Activated CD4-positive, CD25-positive, alpha-beta regulatory T cell (primary cell): ENCODE data around the gene MRPL55.

Source experiments
- DNase-seq, 4 experiments: peaks; one replicate each; lab custom pipeline; 2025; lab: John Stamatoyannopoulos, UW

MRPL55 gene

DNA sequence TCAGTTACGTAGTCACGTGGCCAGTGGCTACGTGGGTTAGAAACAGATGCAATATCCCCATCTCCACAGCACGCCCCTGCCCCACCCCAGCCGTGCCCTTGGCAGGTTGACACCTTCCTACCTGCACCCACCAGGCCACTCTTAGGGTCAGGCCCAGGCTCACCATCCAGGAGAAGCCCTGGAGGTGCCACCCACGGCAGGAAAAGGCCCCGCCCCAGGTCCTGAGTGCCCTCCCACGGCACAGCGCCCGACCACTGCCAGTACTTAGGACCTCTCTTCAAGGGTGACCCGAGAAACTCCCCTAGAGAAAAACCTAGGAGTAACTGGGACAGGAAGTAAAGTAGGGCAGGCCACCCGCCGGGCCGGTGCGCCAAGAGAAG lies 7.5 kb downstream of the MRPL55 start:
- DNase-seq: no peak

DNA sequence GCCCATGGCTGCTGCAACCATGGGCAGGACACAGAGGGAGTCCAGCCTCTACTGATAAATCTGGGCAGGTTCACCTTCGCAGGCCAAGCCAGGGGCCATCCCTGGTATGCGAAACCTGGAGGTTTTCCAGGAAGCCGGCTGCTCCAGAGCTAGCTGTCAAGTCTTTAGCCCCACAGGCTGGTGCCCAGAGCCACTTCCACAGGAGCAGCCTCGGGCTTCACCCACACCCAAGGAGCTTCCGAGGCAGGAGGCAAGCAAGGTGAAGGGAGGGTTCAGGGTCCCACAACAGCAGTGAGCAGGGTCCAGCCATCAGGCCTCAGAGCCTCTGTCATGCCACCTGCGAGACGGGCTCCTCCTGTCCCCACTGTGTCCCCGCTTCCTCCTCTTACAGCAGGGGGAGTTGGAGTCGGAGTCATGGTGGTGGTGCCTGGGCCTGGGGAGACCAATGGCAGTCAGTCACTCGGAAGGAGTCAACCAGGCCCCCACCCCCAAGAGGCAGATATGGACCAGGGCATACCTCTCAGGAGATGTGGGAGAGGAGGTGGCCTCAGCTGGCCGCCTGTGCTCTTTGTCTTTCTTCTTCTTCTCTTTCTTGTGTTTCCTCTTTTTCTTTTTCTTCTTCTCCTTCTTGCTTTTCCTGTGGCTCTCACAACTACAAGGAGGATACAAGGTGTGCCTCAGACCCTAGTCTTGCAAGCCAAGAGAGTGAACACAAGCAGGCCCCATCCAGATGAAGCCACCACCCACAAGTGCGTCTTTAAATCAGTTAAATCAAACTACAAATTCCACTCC lies 8.1 kb downstream of the MRPL55 start:
- DNase-seq: no peak

DNA sequence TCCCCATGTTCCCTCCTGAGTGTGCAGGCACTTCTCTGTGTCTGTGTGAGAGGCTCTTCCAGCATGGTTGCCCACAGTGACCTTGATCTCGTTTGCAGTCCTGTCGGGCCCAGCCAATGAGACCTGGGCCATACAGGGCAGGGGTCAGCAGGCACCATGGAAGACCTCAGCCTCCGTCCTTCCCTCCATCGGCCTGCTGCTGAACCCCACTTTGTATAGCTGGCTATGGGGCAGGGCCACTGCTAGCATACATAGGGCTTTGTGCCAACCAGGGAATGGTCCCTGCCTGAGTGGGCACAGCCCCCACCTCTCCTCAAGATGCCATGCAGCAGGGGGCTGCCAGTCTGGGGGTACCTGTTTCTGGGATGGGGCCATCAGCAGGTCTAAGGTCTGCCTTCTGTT lies 9.8 kb downstream of the MRPL55 start:
- no peak for DNase-seq

DNA sequence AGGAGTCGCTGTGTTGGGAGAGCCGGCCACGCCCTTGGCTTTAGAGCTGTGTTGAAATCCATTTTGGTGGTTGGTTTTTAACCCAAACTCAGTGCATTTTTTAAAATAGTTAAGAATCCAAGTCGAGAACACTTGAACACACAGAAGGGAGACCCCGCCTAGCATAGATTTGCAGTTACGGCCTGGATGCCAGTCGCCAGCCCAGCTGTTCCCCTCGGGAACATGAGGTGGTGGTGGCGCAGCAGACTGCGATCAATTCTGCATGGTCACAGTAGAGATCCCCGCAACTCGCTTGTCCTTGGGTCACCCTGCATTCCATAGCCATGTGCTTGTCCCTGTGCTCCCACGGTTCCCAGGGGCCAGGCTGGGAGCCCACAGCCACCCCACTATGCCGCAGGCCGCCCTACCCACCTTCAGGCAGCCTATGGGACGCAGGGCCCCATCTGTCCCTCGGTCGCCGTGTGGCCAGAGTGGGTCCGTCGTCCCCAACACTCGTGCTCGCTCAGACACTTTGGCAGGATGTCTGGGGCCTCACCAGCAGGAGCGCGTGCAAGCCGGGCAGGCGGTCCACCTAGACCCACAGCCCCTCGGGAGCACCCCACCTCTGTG lies 10.7 kb downstream of the MRPL55 start:
- no peak for DNase-seq

DNA sequence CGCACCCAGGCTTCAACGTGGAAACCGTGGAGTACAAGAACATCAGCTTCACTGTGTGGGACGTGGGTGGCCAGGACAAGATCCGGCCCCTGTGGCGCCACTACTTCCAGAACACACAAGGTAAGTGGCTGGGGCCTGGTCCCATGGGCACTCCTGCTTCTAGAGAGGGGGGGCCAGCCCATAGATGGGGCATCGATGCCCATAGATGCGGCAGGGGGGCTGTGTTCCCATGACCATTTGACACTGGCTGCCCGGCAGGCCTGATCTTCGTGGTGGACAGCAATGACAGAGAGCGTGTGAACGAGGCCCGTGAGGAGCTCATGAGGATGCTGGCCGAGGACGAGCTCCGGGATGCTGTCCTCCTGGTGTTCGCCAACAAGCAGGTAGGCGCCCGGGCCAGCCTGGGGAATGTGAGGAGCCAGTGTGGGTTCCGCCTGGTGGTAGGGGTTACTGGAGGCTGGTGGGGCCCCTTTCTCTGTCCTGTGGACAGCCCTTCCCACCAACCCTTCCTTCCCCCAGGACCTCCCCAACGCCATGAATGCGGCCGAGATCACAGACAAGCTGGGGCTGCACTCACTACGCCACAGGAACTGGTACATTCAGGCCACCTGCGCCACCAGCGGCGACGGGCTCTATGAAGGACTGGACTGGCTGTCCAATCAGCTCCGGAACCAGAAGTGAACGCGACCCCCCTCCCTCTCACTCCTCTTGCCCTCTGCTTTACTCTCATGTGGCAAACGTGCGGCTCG lies 11.6 kb downstream of the MRPL55 start:
- no peak for DNase-seq

DNA sequence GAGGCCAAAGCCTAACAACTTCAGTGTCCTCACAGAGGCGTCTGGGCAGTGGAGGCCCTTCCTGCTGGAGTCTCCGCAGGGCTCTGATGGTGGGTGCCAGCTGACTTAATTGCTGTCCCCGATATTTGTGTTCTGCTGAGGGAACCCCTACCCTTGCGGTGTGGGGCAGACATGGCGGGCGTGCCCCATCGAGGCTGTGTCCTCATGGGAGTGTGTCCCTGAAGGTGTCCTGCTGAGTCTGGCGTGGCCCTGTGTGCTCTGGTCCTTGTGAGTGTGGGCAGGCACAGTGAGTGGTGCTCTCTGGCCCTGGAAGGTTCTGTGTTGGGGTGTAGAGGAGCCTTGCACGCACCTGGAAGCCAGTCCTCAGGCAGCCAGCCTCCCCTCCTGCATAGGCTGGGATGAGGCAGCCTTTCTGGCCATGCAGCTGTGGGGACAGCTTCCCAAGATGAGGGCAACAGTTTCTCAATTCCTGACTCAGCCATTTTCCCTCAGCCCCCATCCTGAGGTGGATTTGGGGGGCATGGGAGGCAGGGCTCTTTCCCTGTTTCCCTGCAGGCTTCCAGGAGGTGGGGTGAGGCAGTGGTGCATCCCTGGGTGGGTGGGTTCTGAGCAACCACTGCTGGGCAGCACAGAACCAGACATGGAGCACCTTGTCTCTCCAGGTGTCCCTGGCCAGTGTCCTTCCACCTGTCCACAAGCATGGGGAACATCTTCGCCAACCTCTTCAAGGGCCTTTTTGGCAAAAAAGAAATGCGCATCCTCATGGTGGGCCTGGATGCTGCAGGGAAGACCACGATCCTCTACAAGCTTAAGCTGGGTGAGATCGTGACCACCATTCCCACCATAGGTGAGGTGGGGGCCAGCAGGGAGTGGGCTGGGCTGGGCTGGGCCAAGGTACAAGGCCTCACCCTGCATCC lies 12.4 kb downstream of the MRPL55 start:
- no peak for DNase-seq

DNA sequence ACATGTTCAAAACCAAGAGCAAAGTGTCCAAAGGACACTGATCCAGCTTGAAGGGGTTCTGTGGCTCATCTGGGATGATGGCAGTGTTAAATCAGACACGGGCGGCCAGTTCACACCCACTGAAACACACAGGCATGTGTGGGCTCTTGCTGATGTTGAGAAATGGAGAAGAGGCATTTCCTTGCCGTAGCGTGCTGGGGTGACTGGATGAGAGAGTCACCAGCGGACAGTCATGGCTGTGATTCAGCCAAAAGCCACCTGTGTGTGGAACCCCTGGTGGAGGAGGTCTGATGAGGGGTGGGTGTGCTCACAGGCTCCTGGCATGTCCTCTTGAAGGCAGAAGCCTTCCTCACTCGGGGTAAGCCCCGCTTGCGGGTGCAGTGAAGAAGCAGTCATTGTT lies 13.2 kb downstream of the MRPL55 start:
- DNase-seq: no peak

DNA sequence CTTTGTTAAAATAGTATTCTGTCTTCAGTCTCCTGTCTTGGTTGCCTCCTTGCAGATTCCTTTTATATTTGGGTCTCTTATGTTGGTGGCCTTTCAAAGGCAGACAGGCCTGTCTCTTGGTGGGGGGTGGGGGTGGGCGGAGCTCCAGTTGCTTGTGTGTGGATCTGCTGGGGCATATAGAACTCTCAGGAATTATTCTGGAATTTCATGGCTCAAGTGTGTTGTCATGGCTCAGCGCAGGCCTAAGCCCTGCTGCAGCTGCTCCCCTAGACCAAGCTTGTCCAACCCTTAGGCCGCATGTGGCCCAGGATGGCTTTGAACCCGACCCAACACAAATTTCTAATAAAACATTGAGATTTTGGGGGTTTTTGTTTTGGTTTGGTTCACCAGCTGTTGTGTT lies 13.9 kb downstream of the MRPL55 start:
- no peak for DNase-seq

DNA sequence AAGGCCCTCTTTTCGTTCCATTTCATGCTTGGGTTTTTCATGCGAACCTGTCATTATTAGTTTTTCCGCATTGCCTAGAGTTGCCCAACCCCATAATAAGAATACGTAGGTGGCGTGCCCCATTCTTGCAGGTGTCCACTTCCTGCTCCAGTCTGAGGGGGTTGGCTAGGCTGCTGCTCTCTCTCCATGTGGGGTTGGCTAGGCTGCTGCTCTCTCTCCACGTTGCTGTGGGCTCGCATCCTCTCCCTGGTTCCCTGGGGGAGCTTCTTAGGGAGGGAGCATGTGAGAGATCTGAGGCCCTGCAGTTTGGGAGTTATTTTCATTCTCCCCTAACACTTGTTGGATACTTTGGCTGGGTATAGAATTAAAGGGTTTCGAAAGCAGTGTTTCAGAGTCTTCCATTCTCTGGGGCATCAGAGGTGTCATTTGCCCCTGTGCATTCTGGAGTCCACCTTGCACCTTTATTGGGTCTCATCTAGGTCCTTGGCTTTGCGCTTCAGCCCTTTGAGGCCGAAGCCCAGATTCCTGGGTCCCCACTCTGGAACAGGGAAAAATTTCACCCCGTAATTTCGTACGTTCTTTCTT lies 14.6 kb downstream of the MRPL55 start:
- no peak for DNase-seq

DNA sequence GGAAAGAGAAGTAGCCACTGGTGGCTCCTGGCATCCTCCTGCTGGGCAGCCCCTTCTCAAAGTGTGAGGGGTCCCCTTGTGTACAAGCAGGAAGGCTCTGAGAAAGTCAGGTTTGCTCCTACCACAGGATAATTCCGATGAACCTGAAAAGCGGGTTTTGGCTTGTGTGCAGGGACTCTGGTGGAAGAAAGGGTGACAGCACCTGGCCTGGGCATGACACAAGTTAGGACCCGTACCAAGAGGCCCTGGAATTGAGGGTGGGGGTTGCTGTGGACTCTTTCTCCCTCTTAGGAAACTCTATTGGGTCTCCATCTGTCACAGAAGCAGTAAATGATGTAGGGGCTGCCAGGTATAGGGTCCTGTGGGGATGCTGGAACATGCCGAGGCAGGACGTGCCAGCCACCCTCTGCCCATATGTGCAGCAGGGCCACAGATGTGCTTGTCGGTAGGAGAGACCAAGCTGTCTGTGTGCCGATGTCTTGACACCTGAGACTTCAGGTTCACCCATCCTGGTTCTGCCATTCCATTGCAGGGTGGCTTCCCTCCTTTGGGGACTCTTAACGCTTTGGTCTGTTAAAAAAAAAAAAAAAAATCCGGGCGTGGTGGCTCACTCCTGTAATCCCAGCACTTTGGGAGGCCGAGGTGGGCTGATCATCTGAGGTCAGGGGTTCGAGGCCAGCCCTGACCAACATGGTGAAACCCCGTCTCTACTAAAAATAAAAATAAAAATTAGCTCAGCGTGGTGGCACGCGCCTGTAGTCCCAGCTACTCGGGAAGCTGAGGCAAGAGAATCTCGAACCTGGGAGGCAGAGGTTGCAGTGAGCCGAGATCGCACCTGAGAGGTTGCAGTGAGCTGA lies 15.8 kb downstream of the MRPL55 start:
- DNase-seq: no peak

DNA sequence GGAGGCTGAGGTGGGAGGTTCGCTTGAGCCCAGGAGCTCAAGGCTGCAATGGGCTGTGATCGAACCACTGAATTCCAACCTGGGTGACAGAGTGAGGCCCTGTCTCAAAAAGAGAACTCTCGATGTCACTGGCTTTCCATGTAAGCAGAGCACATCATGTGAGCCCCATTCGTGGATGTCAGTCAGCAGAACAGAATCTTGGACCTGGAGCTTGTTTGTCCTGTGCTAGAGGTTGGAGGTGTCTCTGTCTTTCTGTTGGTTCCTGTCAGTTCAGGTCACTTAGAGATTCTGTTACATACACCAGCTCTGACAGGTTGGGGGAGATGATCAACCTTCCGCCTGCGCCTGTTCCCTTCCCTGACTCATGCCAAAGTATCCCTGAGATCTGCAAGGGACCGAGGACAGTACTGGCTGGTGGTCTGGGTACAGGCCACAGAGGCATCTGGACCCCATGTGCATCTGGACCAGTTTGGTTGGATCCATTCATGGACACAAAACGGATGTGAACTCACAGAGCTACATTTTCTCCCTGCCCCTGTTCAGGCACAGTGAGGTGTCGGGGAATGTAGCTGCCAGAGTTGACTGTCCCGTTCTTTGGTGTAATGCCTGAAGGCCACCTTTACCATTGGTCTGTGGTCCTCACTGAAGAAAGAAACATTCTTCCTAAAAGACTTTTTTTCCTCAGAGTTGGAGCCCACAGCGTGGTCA lies 16.6 kb downstream of the MRPL55 start:
- DNase-seq: no peak

DNA sequence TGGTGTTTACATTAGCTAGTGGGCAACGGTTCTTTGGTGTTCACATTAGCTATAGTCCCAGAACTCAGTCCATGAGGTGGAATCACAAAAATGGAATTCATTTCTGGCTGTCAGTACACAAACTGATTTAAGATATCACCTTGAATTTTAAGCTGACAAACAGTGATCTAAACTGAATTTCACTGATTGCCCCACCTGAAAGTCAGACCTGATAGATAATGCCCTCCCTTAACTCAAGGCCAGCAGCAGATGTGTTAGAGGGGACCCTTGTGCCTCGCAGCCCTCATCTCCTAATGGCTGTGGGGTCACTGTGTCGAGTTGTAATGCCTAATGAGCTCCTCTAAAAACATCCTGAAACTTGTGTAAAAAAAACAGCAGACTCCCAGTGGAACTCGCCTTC lies 18.0 kb downstream of the MRPL55 start:
- DNase-seq: no peak

DNA sequence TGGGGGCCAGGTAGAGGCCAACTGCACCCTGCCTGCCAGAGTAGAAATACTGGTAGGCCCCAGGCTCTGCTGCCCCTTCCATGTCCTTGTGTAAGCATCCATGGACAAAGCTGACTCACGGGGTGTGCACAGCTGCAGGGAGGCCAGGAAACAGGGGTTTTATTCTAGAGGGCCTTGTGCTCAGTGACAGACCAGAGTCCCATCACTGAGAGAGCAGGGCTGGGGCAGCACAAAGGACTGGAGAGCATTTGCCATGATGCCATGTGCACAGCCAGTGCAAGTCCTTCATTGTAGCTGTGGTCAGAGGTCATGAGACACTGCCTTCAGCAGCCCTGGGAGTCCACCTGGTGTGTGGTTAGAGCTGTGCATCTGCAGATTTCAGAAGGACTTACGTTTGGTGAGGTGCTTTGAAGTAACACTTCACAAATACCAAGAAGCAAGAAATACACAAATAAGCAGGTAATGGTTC lies 18.5 kb downstream of the MRPL55 start:
- no peak for DNase-seq

DNA sequence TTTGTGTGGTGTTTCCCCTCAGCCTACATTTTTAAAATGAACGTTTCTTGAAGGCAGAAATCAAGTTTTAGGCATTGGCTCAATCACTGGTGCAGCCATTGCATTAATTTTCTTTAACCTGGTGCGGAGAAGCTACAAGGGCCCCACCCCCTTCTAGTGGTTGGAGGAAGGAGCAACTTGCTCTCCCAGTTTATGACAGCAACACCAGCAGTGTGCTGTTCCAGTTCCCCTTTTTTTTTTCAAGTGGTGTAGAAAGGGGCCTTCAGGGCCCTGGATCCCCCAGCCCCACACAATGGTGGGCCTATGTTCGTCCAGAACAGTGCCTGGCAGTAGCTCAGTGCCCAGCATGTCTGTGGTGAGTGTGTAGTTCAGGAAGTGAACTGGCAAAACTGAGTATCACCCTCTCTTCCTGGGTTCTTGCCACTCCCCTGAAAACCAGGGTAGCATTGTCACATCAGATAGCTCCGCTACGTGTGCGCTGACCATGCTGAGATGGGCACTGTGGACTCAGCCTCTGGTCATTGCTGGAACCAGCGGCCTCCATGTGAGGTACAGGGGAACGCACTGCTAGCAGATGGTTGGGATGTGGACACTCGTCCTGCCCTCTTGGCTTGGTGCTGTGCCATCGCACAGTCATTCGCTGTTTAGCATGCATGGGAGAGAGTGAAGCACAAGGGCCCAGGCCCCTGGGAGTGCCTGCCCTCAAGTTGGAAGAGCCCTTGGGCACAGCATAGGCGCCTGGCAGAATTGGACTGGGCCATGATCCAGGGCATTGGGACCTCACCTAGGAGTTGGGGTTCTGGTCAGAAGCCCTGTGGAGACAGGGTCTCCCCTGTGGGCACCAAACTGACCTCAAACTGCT lies 19.3 kb downstream of the MRPL55 start:
- DNase-seq: no peak

DNA sequence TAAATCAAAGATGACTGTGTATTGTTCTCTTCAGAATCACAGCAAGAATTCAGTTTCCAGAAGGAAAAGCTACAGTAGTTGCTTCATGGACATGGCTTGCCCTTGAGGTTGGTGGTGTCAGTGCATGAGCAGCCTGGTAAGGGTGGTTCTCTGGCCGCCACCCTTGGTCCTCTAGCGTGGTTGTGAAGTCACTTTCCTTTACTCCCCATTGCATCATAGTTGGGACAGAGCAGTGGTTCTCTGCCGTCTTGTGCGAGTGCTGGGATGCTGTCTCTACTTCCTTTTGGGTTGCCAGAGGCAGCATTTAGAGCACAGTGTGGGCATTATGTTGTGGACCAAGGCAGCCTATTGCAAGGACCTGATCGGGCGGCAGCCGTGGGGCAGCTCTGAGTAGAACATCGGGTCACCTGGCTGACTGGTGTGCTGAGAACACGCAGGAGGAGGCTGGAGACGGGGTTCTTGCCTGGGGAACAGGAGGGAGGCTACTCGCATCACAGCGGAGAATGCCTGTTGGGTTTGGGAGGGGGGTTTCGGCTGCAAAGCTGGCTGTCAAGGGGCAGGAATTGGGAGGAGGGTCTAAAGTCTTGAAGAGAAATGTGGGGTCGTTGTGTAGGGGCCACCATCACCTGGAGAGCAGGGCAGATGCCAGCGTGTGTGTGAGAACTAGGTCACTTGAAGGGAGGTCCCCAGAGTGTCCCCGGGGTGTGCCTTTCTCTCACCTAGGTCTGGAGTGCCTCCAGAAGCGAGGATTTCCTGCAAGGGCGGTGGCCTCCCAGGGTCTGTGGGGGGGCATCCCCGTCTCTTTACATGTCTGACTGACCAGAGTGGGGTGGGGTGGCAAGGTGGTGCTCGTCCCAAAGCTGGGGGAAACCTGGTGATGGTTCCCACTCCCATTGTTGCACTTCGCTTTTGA lies 20.3 kb downstream of the MRPL55 start:
- no peak for DNase-seq

DNA sequence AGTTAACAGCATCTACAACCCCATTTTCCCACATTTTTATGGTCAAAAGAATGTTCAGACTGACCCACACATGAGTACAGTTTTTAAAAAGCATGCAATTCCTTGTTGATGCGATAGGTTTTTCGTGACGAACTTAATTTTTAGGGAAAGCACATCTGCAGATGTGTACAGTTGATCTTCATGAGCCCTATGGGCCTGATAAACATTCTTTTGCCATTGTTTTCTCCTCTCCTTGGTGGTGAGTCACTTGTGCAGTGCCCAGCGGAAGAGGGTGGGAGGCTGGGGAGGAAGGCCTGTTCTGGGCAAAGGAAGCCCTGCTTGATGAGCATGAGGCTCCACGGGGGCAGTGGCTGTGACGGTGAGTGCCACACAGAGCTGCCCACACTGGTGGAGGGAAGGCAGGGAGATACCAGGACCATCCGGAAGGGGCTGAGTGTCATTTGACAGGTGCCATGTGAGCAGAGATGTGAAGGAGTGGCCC lies 21.3 kb downstream of the MRPL55 start:
- DNase-seq: no peak

DNA sequence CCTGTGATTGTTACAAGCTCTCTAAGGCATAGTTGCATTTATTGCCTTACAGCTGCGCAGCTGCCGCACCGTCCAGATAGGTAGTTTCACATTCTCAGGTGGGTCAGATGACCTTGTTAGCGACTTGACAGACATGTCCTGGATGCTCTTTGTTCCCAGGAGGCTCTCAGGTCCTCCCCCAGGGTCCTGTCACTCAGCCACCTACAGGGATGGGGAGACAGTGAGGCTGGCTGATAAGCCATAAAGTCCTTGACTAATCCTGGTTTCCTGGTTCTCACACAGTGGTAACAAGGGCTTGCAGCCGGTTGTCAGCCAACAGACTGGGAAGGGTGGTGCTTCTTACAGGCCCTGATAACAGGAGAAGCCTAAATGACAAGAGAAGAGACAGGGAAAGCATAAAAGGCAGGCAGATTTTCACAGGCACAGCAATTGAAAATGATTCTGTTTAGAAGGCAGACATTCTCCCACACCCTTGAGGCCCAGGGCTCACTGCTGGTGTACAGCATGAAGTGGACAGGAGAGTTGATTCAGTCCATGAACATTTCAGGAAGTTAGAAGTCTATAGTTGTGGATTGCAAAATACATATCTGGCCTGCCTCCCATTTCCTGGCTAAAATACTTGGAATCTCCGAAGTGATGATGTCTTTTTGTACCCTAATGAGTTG lies 23.7 kb downstream of the MRPL55 start:
- DNase-seq: no peak
